ENCODE data around the gene ACADM.

DNA sequence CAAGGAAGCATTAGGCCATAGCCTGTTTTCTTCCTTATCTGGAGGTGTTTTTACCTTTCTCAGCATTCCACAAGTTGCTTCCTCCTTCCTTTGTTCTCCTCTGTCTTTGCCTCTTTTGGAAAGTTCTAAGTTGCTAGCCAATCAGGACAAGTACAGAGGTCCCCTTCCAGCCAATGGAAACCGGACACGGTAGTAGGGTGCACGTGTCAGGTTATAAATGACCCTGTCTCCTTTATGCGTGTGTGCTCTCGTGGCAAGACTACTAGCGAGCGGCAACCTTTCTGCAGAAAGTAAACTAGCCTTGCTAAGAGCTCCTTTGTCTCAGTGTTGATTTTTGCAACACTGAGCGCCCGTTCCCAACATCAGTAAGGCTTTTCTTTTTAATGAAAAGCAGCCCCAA lies 1.5 kb upstream of the ACADM start:
- TF ChIP-seq, protein P1, sequence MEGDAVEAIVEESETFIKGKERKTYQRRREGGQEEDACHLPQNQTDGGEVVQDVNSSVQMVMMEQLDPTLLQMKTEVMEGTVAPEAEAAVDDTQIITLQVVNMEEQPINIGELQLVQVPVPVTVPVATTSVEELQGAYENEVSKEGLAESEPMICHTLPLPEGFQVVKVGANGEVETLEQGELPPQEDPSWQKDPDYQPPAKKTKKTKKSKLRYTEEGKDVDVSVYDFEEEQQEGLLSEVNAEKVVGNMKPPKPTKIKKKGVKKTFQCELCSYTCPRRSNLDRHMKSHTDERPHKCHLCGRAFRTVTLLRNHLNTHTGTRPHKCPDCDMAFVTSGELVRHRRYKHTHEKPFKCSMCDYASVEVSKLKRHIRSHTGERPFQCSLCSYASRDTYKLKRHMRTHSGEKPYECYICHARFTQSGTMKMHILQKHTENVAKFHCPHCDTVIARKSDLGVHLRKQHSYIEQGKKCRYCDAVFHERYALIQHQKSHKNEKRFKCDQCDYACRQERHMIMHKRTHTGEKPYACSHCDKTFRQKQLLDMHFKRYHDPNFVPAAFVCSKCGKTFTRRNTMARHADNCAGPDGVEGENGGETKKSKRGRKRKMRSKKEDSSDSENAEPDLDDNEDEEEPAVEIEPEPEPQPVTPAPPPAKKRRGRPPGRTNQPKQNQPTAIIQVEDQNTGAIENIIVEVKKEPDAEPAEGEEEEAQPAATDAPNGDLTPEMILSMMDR (IDR thresholded peaks at IDR 0.05): no peak
- TF ChIP-seq POLR2A (IDR thresholded peaks at IDR 0.05): no peak
